HG03139 (cell line): Measurements from ENCODE around the gene CNOT1.
"Not testable (repeated sequence)": the region's sequence is repeated elsewhere in the genome, so short reads cannot be mapped to it uniquely, and the experiment has no call there.

Source experiments
- ATAC-seq: cut with Tn5 transposase; IDR thresholded peaks from one replicate; pipeline ENCODE4 v1.9.1; 2021; ENCODE audit not compliant: unreplicated experiment

Gene CNOT1

GRCh38 chr16:58582971-58583765 is 46.5 kb downstream of the CNOT1 start:
- ATAC-seq: no peak

- no peak for ATAC-seq
Measured at GRCh38 chr16:58582133-58582532, 47.5 kb downstream of the CNOT1 start.

GRCh38 chr16:58579587-58579986 is 50.0 kb downstream of the CNOT1 start:
- no peak for ATAC-seq

GRCh38 chr16:58578642-58579041 is 51.0 kb downstream of the CNOT1 start:
- ATAC-seq: no peak

GRCh38 chr16:58577141-58577540 is 52.5 kb downstream of the CNOT1 start:
- ATAC-seq: no peak

GRCh38 chr16:58574895-58575294 is 54.7 kb downstream of the CNOT1 start:
- no peak for ATAC-seq

GRCh38 chr16:58565697-58566096 is 63.9 kb downstream of the CNOT1 start:
- not testable (repeated sequence) for ATAC-seq

GRCh38 chr16:58563775-58564174 is 65.9 kb downstream of the CNOT1 start:
- no peak for ATAC-seq

GRCh38 chr16:58563235-58563634 is 66.4 kb downstream of the CNOT1 start:
- ATAC-seq: no peak

- no peak for ATAC-seq
Measured at GRCh38 chr16:58556678-58557077, 72.9 kb downstream of the CNOT1 start.

GRCh38 chr16:58551496-58551895 is 78.1 kb downstream of the CNOT1 start:
- no peak for ATAC-seq

- ATAC-seq: no peak
Measured at GRCh38 chr16:58548378-58548777, 81.2 kb downstream of the CNOT1 start.

- no peak for ATAC-seq
Measured at GRCh38 chr16:58543685-58544084, 85.9 kb downstream of the CNOT1 start.

- no peak for ATAC-seq
Measured at GRCh38 chr16:58542291-58542690, 87.3 kb downstream of the CNOT1 start.

GRCh38 chr16:58541711-58542110 is 87.9 kb downstream of the CNOT1 start:
- ATAC-seq: no peak

- ATAC-seq: no peak
Measured at GRCh38 chr16:58537124-58537906, 92.3 kb downstream of the CNOT1 start.

- no peak for ATAC-seq
Measured at GRCh38 chr16:58536278-58536677, 93.3 kb downstream of the CNOT1 start.

- no peak for ATAC-seq
Measured at GRCh38 chr16:58535100-58535499, 94.5 kb downstream of the CNOT1 start.

- no peak for ATAC-seq
Measured at GRCh38 chr16:58533751-58534470, 95.7 kb downstream of the CNOT1 start.

GRCh38 chr16:58532414-58532813 is 97.2 kb downstream of the CNOT1 start:
- no peak for ATAC-seq

- no peak for ATAC-seq
Measured at GRCh38 chr16:58530179-58530578, 99.4 kb downstream of the CNOT1 start.

- no peak for ATAC-seq
Measured at GRCh38 chr16:58519707-58520106, 109.9 kb downstream of the CNOT1 start.
